Vagina (tissue), 2 donors: ENCODE data around the gene UGT2B15. TPM values are rescaled to one million over a fixed set of nuclear protein-coding genes. Genes with fewer than 3 reads are reported as not detected.
"Not testable (repeated sequence)": the region's sequence is repeated elsewhere in the genome, so short reads cannot be mapped to it uniquely, and the experiment has no call there.

Experiments used
- DNase-seq, 2 donors: peaks; one replicate each; pipeline ENCODE4 v3.0.0-alpha.2; 2017; ENCODE audit errors: extremely low spot score in 2 of 2
- H3K27ac ChIP-seq: fragments of 200-600 bp; sonication (generic); one replicate; pipeline ENCODE4 v1.5.1; 2019
- H3K27me3 ChIP-seq: fragments of 200-600 bp; sonication (generic); one replicate; pipeline ENCODE4 v1.5.1; 2019
- H3K36me3 ChIP-seq, 2 donors: fragments of 200-600 bp; sonication (generic); one replicate each; pipeline ENCODE4 v1.5.1; 2017 to 2019
- H3K4me1 ChIP-seq: fragments of 200-600 bp; sonication (generic); one replicate; pipeline ENCODE4 v1.5.1; 2019
- H3K4me3 ChIP-seq, 2 donors: fragments of 200-600 bp; sonication (generic); 1 replicate in 1 of 2; 2 replicates in 1 of 2; pipeline ENCODE4 v1.5.1; 2016 to 2019
- H3K9me3 ChIP-seq: fragments of 200-600 bp; sonication (generic); one replicate; pipeline ENCODE4 v1.5.1; 2019
- POLR2A ChIP-seq, 2 donors: fragments of 450-650 bp; IDR thresholded peaks; one replicate each; pipeline ENCODE4 v1.6.1; 2017; ENCODE audit warnings: antibody characterized with exemption in 2 of 2, mild to moderate bottlenecking in 2 of 2, moderate library complexity in 2 of 2
- POLR2AphosphoS5 ChIP-seq, 2 donors: sonication (generic); formaldehyde crosslinking; IDR thresholded peaks; one replicate each; pipeline ENCODE4 v1.9.0; 2017; ENCODE audit warnings: antibody characterized with exemption in 2 of 2, mild to moderate bottlenecking in 2 of 2, low read depth in 1 of 2; ENCODE audit not compliant: insufficient read depth in 1 of 2
- intact Hi-C: fragments of 100-400 bp; cut with DNase I; formaldehyde crosslinking; loops from one replicate; pipeline ENCODE4 v1.15.1; 2023
- total RNA-seq: library from RNA; depleted of rRNA; stranded (reverse); fragments of >200 nt; gene quantifications from one replicate; pipeline ENCODE4 v1.2.3, GENCODE V29; 2016
- TF ChIP-seq, protein P1 (sequence below), 3 experiments: fragments of 450-650 bp in 2 of 3; fragments of 200-600 bp in 1 of 3; sonication (generic) in 1 of 3; IDR thresholded peaks; one replicate each; pipeline ENCODE4 v1.5.1; 2017 to 2019; ENCODE audit warnings: antibody characterized with exemption in 3 of 3, mild to moderate bottlenecking in 2 of 3, moderate library complexity in 2 of 3

UGT2B15 gene
- total RNA-seq, 1 donor from 2014 or later: not detected

DNA sequence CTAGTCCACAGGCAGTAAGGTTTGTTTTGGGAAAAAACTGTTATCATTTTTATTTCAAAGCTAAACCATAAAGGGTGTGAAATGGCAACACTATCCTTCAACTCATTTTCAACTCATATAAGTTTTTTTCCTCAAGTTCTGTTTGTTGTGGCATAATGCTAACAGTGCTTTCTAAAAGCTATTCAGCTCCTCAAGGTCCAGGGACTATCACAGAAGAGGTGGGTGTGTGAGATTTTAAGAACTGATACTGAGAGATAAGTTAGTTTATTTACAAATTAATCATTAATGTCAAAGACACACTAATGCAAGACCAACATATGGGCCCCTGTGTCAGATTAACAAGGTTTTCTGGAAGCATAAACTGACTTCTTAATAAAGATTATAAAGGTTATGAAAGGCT is 11.8 kb downstream of the UGT2B15 start:
- Histone ChIP-seq H3K9me3 (no peaks in the 10 kb centered on the region), H3K4me1 (no peaks in the 10 kb centered on the region), H3K4me3 (no peak overlapping the region), H3K36me3 (no peaks in the 10 kb centered on the region), H3K27me3 (no peaks in the 10 kb centered on the region), H3K27ac (no peak overlapping the region)
- TF ChIP-seq POLR2A (IDR thresholded peaks at IDR 0.05): no peak
- no peak for TF ChIP-seq POLR2AphosphoS5 (IDR thresholded peaks at IDR 0.05; ENCODE audit: insufficient read depth in 1 of 2, low read depth in 1 of 2)
- TF ChIP-seq, protein P1, sequence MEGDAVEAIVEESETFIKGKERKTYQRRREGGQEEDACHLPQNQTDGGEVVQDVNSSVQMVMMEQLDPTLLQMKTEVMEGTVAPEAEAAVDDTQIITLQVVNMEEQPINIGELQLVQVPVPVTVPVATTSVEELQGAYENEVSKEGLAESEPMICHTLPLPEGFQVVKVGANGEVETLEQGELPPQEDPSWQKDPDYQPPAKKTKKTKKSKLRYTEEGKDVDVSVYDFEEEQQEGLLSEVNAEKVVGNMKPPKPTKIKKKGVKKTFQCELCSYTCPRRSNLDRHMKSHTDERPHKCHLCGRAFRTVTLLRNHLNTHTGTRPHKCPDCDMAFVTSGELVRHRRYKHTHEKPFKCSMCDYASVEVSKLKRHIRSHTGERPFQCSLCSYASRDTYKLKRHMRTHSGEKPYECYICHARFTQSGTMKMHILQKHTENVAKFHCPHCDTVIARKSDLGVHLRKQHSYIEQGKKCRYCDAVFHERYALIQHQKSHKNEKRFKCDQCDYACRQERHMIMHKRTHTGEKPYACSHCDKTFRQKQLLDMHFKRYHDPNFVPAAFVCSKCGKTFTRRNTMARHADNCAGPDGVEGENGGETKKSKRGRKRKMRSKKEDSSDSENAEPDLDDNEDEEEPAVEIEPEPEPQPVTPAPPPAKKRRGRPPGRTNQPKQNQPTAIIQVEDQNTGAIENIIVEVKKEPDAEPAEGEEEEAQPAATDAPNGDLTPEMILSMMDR (IDR thresholded peaks at IDR 0.05): no peak
- intact Hi-C loops: no loop called here
- no peak for DNase-seq

DNA sequence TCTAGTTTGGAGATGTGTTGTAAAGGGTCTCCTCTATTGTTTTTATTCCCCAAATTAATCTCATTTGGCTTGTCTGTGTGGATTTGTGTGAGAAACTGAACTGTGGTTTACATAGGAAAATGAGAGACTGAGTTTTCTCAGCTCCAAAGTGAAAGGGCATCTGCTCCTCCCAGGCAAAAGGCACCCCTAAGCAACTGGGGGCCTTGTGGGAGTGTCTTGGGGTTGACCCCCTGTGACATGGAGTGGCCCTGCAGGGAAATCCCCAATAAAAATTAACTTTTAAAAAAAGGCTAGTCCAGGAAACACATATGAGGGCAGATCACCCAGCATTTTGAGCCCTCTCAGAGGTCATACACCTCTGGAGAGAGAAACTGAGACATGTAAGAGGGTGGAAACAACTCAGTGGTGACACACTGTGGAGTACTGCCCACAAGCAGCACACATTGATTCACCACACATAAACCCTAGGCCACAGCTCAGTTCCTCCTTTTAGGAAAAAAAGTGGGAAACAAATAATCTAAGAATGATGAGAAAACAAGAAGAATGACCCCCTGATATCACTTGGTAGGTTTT is 13.3 kb downstream of the UGT2B15 start:
- H3K9me3 ChIP-seq, H3K36me3 ChIP-seq, intact Hi-C loops, DNase-seq, H3K4me1 ChIP-seq, H3K27ac ChIP-seq, H3K27me3 ChIP-seq, H3K4me3 ChIP-seq: not testable (repeated sequence)

DNA sequence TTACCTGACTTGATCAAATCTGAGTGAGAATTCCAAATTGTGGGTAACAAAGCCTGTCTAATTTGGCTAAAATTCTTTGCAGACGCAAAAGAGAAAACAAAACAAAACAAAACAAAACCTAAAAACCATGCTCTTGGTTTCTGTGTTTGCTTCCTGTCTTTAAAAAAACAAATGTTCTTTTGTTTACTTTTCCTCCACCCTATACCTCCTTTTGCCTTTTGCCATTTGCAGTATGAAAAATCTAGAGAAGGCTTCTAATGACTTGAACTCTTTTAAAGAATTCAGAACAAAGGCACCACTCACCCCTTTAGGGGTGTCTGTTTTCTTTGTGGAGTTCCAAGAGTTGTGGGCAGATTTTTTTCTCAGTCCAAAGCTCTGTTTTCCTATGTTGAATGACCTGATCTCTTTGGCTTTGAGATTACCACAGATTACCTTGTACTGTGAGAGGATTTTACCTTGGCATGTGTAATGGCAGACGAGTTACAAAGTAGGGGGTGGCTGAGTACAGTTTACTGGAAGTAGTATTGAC is 13.9 kb downstream of the UGT2B15 start:
- H3K36me3 ChIP-seq, H3K9me3 ChIP-seq, H3K4me3 ChIP-seq, DNase-seq, intact Hi-C loops, H3K4me1 ChIP-seq, H3K27ac ChIP-seq, H3K27me3 ChIP-seq: not testable (repeated sequence)

DNA sequence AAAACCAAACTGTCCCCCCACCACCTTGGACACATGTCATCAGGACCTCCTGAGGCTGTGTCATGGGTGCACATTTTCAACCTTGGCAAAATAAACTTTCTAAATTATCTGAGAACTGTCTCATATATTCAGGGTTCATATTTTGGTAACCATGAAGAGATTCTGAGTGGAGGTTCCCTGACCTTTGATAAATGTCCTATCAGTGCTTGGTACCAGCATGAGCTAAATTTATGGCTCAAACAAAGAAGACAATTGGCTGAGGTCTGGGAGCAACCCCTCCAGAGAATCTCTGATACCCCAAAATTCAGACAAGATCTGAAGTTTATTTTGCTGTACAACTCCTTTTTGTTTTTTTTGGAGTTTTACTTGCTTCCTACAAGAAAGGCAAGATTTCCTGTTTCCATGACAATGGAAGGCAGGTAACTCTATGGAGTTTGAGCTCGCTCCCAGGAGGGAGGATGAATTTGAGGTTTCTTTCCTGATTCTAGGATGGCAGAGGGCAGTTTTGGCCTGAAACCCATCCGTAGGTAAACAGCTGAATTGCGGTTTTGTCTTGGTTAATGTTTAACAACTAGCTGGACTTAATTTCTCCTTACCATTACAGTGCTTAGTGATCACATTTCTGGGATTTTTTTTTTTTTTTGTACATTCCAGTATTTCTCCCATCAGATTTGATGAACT is 14.5 kb downstream of the UGT2B15 start:
- no peak for DNase-seq
- H3K36me3 ChIP-seq: no peaks in the 10 kb centered on the region

DNA sequence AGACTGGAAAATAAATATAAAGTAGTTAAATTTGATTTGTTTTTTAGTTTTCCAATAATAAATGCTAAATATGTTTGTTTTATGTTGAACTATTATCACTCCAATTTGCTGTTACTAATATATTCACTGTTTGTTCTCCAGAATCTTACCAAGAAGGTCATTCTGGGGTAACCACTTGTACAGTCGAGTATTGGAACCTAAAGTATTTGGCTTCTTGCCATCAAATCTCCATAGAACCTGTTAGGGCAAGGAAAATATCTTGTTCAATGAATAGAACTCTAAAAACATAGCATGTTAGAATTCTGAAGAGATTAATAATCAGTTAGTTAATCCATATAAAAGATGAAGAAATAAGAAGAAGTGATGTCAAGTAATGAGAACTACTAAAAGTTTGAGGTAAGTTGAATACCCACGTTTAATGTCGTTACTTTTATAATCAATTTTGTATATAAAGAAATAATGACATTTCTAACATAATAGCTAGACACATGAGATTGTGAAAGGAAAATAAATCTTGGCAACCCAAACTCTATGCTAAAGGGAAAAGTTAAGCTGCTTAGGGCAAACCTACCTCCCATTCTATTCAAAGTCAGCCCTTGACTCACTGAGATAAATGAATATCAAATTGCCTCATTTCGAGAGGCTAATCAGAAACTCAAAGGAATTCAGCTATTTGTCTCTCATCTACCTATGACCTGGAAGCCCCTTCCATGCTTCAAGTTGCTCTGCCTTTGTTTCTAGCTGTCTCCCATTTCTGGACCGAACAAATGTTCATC is 15.3 kb downstream of the UGT2B15 start:
- no peaks in the 10 kb centered on the region for H3K9me3 ChIP-seq
- no peak for DNase-seq
- intact Hi-C loops: no loop called here
- no peak overlapping the region for H3K4me3 ChIP-seq
- H3K27ac ChIP-seq: no peak overlapping the region
- H3K27me3 ChIP-seq: no peaks in the 10 kb centered on the region
- H3K36me3 ChIP-seq: no peaks in the 10 kb centered on the region
- no peak for TF ChIP-seq POLR2AphosphoS5 (IDR thresholded peaks at IDR 0.05; ENCODE audit: insufficient read depth in 1 of 2, low read depth in 1 of 2)
- TF ChIP-seq POLR2A (IDR thresholded peaks at IDR 0.05): no peak
- TF ChIP-seq, protein P1 (IDR thresholded peaks at IDR 0.05): no peak
- H3K4me1 ChIP-seq: no peaks in the 10 kb centered on the region

More for the DNA sequence above, 14.5 kb downstream of the UGT2B15 start:
- Histone ChIP-seq H3K27me3 (no peaks in the 10 kb centered on the region), H3K9me3 (no peaks in the 10 kb centered on the region), H3K4me1 (no peaks in the 10 kb centered on the region), H3K4me3 (no peak overlapping the region), H3K27ac (no peak overlapping the region)
- intact Hi-C loops: no loop called here
- no peak for TF ChIP-seq POLR2A (IDR thresholded peaks at IDR 0.05)
- TF ChIP-seq, protein P1 (IDR thresholded peaks at IDR 0.05): no peak
- no peak for TF ChIP-seq POLR2AphosphoS5 (IDR thresholded peaks at IDR 0.05; ENCODE audit: insufficient read depth in 1 of 2, low read depth in 1 of 2)

DNA sequence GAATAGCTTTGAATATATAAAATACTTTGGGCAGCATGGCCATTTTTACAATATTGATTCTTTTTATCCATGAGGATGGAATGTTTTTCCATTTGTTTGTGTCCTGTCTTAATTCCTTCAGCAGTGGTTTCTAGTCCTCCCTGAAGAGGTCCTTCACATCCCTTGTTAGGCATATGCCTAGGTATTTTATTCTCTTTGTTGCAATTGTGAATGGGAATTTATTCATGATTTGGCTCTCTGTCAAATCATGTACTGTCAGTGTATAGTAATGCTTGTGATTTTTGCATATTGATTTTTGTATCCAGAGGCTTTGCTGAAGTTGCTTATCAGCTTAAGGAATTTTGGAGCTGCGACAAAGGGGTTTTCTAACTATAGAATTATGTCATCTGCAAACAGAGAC is 18.5 kb downstream of the UGT2B15 start:
- intact Hi-C loops: no loop called here
- H3K4me3 ChIP-seq: no peak overlapping the region
- no peaks in the 10 kb centered on the region for H3K4me1 ChIP-seq
- H3K9me3 ChIP-seq: no peaks in the 10 kb centered on the region
- H3K27ac ChIP-seq: no peak overlapping the region
- H3K27me3 ChIP-seq: no peaks in the 10 kb centered on the region
- H3K36me3 ChIP-seq: no peaks in the 10 kb centered on the region
- TF ChIP-seq, protein P1 (IDR thresholded peaks at IDR 0.05): no peak
- TF ChIP-seq POLR2A (IDR thresholded peaks at IDR 0.05) (no peak), POLR2AphosphoS5 (IDR thresholded peaks at IDR 0.05; ENCODE audit: insufficient read depth in 1 of 2, low read depth in 1 of 2) (no peak)
- DNase-seq: no peak
